GM19193 (cell line): ENCODE data around the gene CLCN3.

Experiments used
- POLR2A ChIP-seq: IDR thresholded peaks from 4 replicates; pipeline ENCODE4 v1.6.1; 2011; ENCODE audit not compliant: insufficient read depth, insufficient read length; ENCODE audit errors: extremely low read depth

CLCN3 gene

GRCh38 chr4:169619958-169620879 is at the start of gene CLCN3:
TSS of gene CLCN3 (plus strand) at chr4:169620578. CDS start at chr4:169635929, 15,351 bp downstream.
- peak; percentile 97 for TF ChIP-seq POLR2A

- TF ChIP-seq POLR2A, result no peak
Measured at GRCh38 chr4:169571435-169571834, 48.9 kb upstream of the CLCN3 start.

- TF ChIP-seq POLR2A, result no peak
Measured at GRCh38 chr4:169573889-169574288, 46.5 kb upstream of the CLCN3 start.

GRCh38 chr4:169582203-169582602 is 38.2 kb upstream of the CLCN3 start:
- TF ChIP-seq POLR2A, result no peak

- TF ChIP-seq POLR2A, result no peak
Measured at GRCh38 chr4:169582706-169583105, 37.7 kb upstream of the CLCN3 start.

GRCh38 chr4:169583563-169583962 is 36.8 kb upstream of the CLCN3 start:
- no peak for TF ChIP-seq POLR2A

GRCh38 chr4:169593050-169593560 is 27.3 kb upstream of the CLCN3 start:
- TF ChIP-seq POLR2A, result no peak

GRCh38 chr4:169594560-169595195 is 25.7 kb upstream of the CLCN3 start:
- TF ChIP-seq POLR2A, result no peak

GRCh38 chr4:169601016-169601771 is 19.2 kb upstream of the CLCN3 start:
- TF ChIP-seq POLR2A, result no peak

- no peak for TF ChIP-seq POLR2A
Measured at GRCh38 chr4:169603312-169603711, 17.1 kb upstream of the CLCN3 start.

- TF ChIP-seq POLR2A, result no peak
Measured at GRCh38 chr4:169604131-169604900, 16.1 kb upstream of the CLCN3 start.

GRCh38 chr4:169604903-169605331 is 15.5 kb upstream of the CLCN3 start:
- no peak for TF ChIP-seq POLR2A

GRCh38 chr4:169611157-169611556 is 9.2 kb upstream of the CLCN3 start:
- TF ChIP-seq POLR2A, result no peak

GRCh38 chr4:169611991-169612870 is 8.1 kb upstream of the CLCN3 start, which contains the start of gene NEK1:
TSS of gene NEK1 (minus strand) at chr4:169612583. CDS start at chr4:169602630, 9,953 bp downstream.
- peak; percentile 89 for TF ChIP-seq POLR2A
